SH-SY5Y (cell line): ENCODE measurements around the gene FAM174B.

ENCODE experiments used
- GATA2 ChIP-seq: IDR thresholded peaks from 2 replicates; pipeline ENCODE4 v1.6.1; 2011; ENCODE audit warnings: mild to moderate bottlenecking, low read depth, low read length
- GATA3 ChIP-seq: IDR thresholded peaks from 2 replicates; pipeline ENCODE4 v1.6.1; 2011; ENCODE audit warnings: low read depth, mild to moderate bottlenecking, low read length, moderate library complexity

DNA sequence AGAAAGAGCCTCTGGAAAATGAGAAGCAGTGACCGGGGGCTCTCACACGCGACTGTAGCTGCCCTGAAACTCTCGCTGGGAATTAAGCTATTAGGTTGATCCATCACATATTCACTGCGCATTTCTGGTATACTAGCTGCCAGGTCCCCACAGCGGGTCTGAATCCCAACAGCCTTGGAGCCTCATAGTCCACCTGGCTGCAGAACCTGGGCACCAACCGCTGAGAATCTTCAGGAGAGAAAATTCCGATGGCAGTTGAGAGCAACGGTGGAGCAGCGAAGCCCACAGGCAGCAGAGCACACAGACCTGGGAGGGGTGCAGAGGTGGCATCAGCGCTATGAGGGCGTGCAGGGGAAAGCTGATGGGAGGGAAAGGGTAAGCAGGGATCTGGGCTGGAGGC, 75.1 kb downstream of the FAM174B start:
- TF ChIP-seq GATA2 (no peak), GATA3 (no peak)
